ENCODE data around the gene TRMT11. TPM values are rescaled to one million over a fixed set of nuclear protein-coding genes. Genes with fewer than 3 reads are reported as not detected.
A peak's percentile ranks its signal among the peaks of the same experiment; 100 is the strongest.

The TRMT11 gene
- total and polyA plus RNA-seq, 10 of the 15 experiments (the other 5 are each of a cell fraction or from before 2014, with no cell fraction given), result 34.0 to 81.1 (median 43.7) TPM

GRCh38 chr6:126033696-126034095 lies 47.4 kb downstream of the TRMT11 start:
- Histone ChIP-seq H3K79me2 (ENCODE audit: control insufficient read depth, insufficient read depth, low read length) (no peaks in the 10 kb centered on the region), H3K4me3 (no peak overlapping the region), H3K4me2 (ENCODE audit: control insufficient read depth, insufficient read depth) (no peak overlapping the region), H3K9me3 (replicated peaks; ENCODE audit: control insufficient read depth, insufficient read depth, low read length) (no peaks in the 10 kb centered on the region), H3K4me1 (ENCODE audit: control insufficient read depth, insufficient read depth, low read length) (no peaks in the 10 kb centered on the region), H3K36me3 (ENCODE audit: control insufficient read depth in 2 of 2, insufficient read depth in 2 of 2, low read length in 1 of 2) (peaks cover 2 to 24% of the 10 kb centered on the region in 2 experiments), H3K27me3 (replicated peaks in 1 of 2; ENCODE audit: control insufficient read depth in 2 of 2, insufficient read depth in 2 of 2, low read length in 1 of 2) (no peaks in the 10 kb centered on the region), H4K20me1 (ENCODE audit: control insufficient read depth, insufficient read depth) (no peaks in the 10 kb centered on the region), H2AFZ (ENCODE audit: control insufficient read depth, low read depth, low read length) (no peak overlapping the region), H3K27ac (ENCODE audit: control insufficient read depth, insufficient read depth) (no peak overlapping the region), H3K9ac (ENCODE audit: control insufficient read depth, insufficient read depth, low read length) (no peak overlapping the region)
- WGBS (ENCODE audit: insufficient coverage, insufficient replicate concordance, low lambda C conversion rate, missing lambda C conversion rate), result 66% methylated on average over 3 of the region's 3 CpGs
- intact Hi-C loops (cut with micrococcal nuclease; ENCODE audit: unreplicated experiment) (loop anchor here (5.0 to 10.0 kb wide), 4 partner anchors 139 to 1089 kb away; no protein-coding TSS in a partner anchor), in situ Hi-C loops (cut with MboI) (no loop called here)
- RAD21 ChIA-PET (ENCODE audit: unreplicated experiment), result interaction anchor here (0.6 to 1.4 kb wide), 4 partner anchors 30 to 497 kb away, joined by 3 to 6 read pairs (median 4); no protein-coding TSS in a partner anchor
- no TSS peak for BruUV-seq (replicated peaks)
- POLR2A ChIA-PET, result no interaction called here
- ATAC-seq (peak; percentile 86), FAIRE-seq (peak; percentile 59), DNase-seq (ENCODE audit: low read depth, low spot score) (no peak)
- SMC1A ChIA-PET (ENCODE audit: uncharacterized antibody, unreplicated experiment), result interaction anchor here (0.9 to 1.2 kb wide), 4 partner anchors 13 to 137 kb away, joined by 3 to 6 read pairs (median 3); no protein-coding TSS in a partner anchor
- CTCF ChIA-PET, result interaction anchor here (0.6 to 1.6 kb wide), 6 partner anchors 34 to 1426 kb away, joined by 3 to 6 read pairs (median 4); partner anchors contain the start of gene KIAA0408
- TF ChIP-seq JUND (IDR thresholded peaks at IDR 0.05; ENCODE audit: low read depth, low read length) (no peak), FOXM1 (IDR thresholded peaks at IDR 0.05; ENCODE audit: low read depth, low read length) (no peak), RAD21 (IDR thresholded peaks at IDR 0.05; ENCODE audit: insufficient read depth, low read depth, low read length) (peak; percentile 65), NFXL1 (IDR thresholded peaks at IDR 0.05; ENCODE audit: borderline replicate concordance) (no peak), CREB1 (IDR thresholded peaks at IDR 0.05; ENCODE audit: low read depth) (no peak), REST (IDR thresholded peaks at IDR 0.05; ENCODE audit: low read depth, low read length) (no peak), EGR1 (IDR thresholded peaks at IDR 0.05; ENCODE audit: borderline replicate concordance in 1 of 2, low read depth in 2 of 2, low read length in 2 of 2) (no peak), IRF5 (IDR thresholded peaks at IDR 0.05; ENCODE audit: borderline replicate concordance) (no peak), WRNIP1 (IDR thresholded peaks at IDR 0.05; ENCODE audit: borderline replicate concordance, low read depth, low read length) (no peak), CTCF (IDR thresholded peaks at IDR 0.05 in 2 of 3, conservative IDR thresholded peaks at IDR 0.05 in 1 of 3; ENCODE audit: control insufficient read depth in 2 of 3, extremely low read depth in 1 of 3, insufficient read depth in 1 of 3, low read depth in 3 of 3, low read length in 3 of 3) (peak; percentile 34 to 56 (median 46); a peak in 5 of 6 replicates), SMC3 (IDR thresholded peaks at IDR 0.05; ENCODE audit: borderline replicate concordance, low read length) (peak; percentile 34; the same call in 1 of the 2 replicates), NKRF (conservative IDR thresholded peaks at IDR 0.05) (no peak)
